Right lobe of liver (tissue), 4 donors: ENCODE data around the gene IGSF9.

Source experiments
- POLR2A ChIP-seq: fragments of 450-650 bp; IDR thresholded peaks from one replicate; pipeline ENCODE4 v1.6.1; 2017; ENCODE audit warnings: antibody characterized with exemption, mild to moderate bottlenecking
- TF ChIP-seq, protein P1 (sequence below), 4 donors: fragments of 200-600 bp in 3 of 4; fragments of 450-650 bp in 1 of 4; IDR thresholded peaks; one replicate each; pipeline versions ENCODE4 v1.5.1 to v1.8.0; 2016 to 2022; ENCODE audit warnings: antibody characterized with exemption in 4 of 4, mild to moderate bottlenecking in 2 of 4
- donor health status: DM: no; HTN: no; CAD: no.
- donor health status: DM: no; HTN: no; CAD: no.
- donor health status: DM: no; HTN: yes; CAD: no.

DNA sequence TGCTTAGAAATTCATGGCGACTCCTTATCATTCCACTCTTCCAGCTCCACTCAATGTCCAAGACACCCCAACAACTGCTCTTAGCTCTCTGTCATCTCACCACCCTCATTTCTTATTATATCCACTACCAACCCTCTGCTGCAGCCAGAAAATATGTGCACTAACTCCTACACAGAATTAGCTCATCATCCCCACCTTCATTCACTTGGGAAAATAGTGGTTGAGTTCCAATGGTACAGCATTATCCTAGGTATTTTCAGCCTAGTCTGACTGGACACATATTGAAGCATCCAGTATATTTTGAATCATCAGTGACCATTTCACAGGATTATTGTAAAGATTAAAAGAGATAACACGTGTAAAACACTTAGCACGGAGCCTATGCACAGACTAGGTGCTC, 66.3 kb downstream of the IGSF9 start:
- TF ChIP-seq, protein P1, sequence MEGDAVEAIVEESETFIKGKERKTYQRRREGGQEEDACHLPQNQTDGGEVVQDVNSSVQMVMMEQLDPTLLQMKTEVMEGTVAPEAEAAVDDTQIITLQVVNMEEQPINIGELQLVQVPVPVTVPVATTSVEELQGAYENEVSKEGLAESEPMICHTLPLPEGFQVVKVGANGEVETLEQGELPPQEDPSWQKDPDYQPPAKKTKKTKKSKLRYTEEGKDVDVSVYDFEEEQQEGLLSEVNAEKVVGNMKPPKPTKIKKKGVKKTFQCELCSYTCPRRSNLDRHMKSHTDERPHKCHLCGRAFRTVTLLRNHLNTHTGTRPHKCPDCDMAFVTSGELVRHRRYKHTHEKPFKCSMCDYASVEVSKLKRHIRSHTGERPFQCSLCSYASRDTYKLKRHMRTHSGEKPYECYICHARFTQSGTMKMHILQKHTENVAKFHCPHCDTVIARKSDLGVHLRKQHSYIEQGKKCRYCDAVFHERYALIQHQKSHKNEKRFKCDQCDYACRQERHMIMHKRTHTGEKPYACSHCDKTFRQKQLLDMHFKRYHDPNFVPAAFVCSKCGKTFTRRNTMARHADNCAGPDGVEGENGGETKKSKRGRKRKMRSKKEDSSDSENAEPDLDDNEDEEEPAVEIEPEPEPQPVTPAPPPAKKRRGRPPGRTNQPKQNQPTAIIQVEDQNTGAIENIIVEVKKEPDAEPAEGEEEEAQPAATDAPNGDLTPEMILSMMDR (IDR thresholded peaks at IDR 0.05) = no peak
- TF ChIP-seq POLR2A = no peak
